IPS DF 19.7 (cell line): ENCODE data around the gene HNRNPUL1.
"Not testable (repeated sequence)": the region's sequence is repeated elsewhere in the genome, so short reads cannot be mapped to it uniquely, and the experiment has no call there.

Experiments used
- DNase-seq: peaks from one replicate; pipeline ENCODE4 v3.0.0-alpha.2; 2013; ENCODE audit warnings: low read depth, low spot score

HNRNPUL1 gene

DNA sequence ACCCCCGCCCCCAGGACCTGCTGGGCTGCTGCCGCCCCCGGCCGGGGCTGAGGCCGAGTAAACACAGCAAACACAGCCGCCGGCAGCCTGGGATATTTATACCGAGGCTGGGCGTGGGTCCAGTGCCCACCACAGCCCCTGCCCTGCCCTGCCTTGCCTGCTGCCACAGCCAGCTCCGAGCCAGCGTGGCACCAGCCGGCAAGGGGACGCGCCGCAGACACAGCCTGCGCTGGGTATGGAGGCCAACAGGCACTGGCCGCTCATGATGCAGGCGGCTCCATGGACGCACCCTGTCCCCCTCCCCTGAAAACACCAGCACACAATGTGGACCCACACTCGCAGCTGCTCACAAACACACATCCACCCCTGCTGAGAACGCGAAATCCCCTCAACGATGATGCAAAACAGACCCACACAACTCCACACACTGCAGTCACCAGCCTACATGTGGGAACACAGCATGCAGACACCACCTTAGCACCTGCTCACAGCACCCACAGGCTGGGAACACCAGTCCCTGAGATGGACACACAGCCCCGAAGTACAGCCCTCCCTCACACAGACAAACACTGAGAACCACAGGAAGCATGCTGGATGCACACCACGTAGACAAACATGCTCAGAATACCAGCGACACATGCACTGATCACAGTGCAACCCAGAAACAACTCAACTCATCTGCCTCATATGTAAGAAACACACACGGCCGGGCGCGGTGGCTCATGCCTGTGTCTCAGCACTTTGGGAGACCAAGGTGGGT is 62.0 kb downstream of the HNRNPUL1 start:
- DNase-seq: no peak

DNA sequence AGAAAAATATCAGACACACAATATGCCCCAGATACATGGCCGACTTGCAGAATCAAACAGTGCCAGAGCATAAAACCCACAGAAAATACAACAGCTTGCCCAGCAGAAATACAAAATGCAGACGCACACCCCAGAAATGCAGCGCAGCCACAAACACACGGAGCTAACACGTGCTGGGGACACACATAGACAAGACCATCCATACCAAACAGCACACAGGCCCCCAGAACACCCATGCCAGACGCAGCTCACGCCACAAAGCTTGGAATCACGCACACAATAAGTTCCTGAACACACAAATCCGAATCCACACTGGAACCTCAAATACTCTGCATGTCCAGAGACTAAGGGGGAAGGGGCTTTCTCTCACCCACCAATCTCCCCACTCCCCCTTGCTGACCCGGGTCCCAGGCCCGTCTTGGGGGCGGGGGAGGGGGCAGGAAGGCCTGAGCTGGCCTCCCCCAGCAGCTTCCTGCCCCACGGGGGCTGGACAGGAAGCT is 63.0 kb downstream of the HNRNPUL1 start:
- DNase-seq: no peak

- DNase-seq: no peak
Measured at GRCh38 chr19:41327576-41328156, 63.5 kb downstream of the HNRNPUL1 start.

DNA sequence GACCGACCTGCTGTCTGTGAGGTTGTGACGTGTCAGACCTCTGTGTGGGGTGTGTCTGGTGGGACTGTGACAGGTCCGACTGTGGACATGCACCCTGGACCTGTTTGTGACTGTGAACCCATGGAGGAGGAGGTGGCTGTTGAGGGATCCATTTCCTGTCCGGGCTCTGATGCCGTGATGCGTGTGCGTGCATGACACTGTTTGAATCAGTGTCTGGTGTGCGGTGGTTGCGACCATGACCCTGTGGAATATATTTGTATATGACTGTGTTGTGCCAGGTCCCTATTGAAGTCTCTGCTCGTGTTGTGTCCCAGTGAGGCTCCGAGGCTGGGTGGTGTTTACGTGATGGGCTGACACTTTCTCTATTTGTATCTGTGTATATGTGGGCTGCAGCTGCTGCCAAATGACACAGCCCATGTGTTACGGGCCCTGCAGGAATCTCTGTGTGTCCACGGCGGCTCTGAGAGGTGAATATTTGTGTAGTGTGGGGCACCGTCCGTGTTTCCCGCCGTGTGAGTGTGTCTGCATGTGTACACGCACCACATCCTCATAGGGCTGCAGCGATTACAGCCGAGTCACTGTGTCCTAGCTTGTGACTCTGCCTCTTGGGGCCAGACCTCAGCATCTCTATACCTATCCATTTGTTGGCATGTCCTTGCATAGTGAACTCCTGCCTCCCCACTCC is 64.1 kb downstream of the HNRNPUL1 start:
- DNase-seq: no peak

DNA sequence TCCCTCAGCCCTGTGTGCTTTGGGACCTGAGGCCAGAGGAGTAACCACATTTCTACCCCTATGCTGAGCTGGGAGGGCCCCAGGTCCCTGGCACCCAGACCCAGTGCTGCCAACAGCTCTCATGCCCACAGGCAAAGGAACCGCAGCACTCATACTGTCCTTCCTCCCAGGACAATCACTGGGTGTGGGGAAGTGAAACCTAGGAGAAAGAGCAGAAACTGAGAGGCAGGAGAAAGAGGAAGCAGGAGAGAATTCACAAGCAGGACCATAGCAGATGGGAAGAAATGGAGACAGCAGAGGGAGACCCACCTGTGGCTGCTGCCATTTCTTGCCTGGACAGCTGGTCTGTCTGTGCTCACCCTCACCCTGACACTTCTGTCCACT is 64.7 kb downstream of the HNRNPUL1 start:
- DNase-seq: no peak

DNA sequence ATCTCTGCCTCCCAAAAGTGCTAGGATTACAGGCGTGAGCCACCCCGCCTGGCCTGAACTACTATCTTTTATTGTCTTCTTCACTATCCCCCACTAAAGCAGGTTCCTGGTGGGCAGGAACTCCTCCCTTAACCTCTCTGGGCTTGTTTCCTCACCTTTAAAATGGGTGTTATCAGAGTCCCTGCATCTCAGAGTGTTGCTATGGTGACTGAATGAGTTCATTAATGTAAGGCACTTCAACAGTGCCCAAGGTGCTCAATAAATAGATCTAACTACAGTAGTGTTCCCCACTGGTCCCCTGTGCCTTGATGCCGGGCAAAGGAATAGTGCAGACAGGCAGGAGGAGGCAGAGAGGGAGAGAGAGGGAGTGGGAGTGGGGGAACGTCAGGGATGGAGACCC is 66.3 kb downstream of the HNRNPUL1 start:
- no peak for DNase-seq

GRCh38 chr19:41330946-41331678 is 66.9 kb downstream of the HNRNPUL1 start:
- no peak for DNase-seq

DNA sequence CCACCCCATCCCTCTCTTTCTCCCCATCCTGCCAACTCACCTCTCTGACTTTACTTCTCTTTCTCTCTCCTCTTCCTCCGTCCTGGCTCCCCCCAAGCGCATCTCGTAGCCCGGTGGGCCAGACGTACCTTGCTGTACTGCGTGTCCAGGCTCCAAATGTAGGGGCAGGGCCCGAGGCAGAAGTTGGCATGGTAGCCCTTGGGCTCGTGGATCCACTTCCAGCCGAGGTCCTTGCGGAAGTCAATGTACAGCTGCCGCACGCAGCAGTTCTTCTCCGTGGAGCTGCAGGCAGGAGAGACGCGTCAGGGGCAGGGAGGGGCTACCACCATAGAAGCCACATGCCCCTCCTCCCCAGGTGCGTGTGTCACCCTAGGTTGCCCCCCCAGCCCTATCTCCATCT is 67.8 kb downstream of the HNRNPUL1 start:
- DNase-seq: no peak

DNA sequence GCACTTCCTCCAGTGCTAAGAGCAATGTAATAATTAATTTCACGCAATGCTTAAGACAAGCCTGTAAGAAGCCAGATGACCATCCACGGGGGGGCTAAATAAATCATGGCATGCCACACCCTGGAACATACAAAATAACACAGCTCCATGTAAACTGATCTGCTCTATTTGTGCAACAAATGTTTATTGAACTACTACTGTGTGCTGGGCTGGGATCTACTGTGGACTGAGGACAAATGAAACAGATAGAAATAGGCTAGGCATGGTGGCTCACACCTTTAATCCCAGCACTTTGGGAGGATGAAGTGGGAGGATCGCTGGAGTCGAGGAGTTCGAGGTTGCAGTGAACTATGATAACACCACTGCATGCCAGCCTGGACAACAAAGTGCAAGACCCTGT is 68.3 kb downstream of the HNRNPUL1 start:
- DNase-seq: no peak

GRCh38 chr19:41334793-41335192 is 70.6 kb downstream of the HNRNPUL1 start:
- no peak for DNase-seq

- DNase-seq: no peak
Measured at GRCh38 chr19:41335467-41335866, 71.3 kb downstream of the HNRNPUL1 start.

GRCh38 chr19:41339936-41340335 is 75.8 kb downstream of the HNRNPUL1 start:
- DNase-seq: no peak

- no peak for DNase-seq
Measured at GRCh38 chr19:41341669-41342490, 77.7 kb downstream of the HNRNPUL1 start.

- no peak for DNase-seq
Measured at GRCh38 chr19:41344162-41344561, 80.0 kb downstream of the HNRNPUL1 start.

- not testable (repeated sequence) for DNase-seq
Measured at GRCh38 chr19:41346916-41347315, 82.7 kb downstream of the HNRNPUL1 start.

DNA sequence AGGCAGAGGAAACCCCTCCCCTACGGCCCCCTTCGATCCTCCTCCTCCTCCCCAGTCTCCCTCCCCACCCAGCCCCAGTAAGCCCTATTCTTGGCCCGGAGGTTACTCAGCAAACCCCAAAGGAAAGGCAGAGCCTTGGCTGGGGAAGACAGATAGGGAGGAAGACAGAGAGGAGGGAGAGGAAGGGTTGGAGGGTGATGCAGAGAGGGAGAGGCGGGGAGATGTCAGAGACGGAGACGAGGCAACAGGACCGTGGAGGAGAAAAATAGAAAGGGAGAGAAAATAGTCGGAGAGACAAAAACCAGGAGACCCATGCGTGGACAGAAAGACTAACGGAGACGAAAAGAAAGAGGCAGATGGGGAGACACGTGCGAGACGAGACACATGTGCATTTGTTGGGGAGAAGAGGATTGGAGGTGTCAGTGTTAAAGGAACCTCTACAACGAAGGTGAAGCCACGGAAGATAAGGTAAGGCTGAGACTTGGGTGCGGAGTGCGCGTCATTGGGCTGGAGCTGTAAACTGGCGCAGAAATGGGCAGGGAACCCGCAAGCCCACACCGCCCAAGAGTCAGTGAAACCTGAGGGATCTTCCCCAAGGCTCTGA is 86.7 kb downstream of the HNRNPUL1 start:
- DNase-seq: no peak

GRCh38 chr19:41351339-41352245 is 87.4 kb downstream of the HNRNPUL1 start:
- no peak for DNase-seq

DNA sequence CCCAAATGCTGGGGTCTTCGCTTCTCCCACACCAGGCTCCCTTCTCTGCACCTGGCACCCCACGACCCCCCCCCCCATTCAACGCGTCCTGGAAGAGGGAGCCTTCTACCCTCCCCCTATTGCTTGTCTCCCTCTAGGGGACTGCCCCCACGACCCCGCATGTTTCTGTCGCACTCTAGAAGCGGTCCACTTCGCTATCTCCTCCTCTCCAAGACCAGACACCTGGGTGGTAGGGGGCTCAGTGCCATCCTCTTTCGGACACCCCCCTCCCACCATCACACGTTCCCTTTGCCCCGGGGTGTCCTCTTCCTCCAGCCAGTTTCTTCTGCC is 88.1 kb downstream of the HNRNPUL1 start:
- no peak for DNase-seq

DNA sequence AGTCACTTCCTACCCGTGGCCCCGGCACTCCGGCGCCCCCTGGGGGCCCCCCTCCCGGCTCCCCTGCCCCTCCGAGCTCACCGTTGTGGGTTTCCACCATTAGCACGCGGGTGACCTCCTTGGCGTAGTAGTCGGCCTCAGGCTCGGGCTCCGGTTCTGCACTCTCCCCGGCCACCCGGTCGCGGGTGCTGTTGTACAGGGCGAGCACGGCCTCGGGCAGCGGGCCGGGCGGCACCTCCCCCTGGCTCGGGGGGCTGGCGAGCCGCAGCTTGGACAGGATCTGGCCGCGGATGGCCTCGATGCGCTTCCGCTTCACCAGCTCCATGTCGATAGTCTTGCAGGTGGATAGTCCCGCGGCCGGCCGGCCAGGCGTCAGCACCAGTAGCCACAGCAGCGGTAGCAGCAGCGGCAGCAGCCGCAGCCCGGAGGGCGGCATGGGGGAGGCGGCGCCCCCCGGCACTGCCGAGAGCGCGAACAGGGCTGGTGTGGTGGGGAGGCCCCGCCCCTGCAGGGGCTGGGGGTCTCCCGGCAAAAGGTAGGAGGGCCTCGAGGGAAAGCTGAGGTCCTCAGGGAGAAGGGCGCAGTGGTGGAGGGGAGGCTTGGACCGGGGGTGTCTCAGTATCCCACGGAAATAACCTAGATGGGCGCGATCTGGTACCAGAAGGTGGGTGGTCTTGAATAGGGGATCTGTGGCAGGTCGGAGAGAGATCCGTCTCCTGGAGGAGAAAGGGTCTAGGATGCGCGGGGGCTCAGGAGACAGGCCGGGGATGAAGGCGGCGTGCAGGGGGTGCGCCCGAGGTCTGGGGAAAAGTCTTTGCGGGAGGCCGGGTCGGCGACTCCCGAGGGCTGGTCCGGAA is 88.7 kb downstream of the HNRNPUL1 start:
- no peak for DNase-seq
